ENCODE measurements around the gene PAN3.

- TF ChIP-seq FOXP2 (optimal IDR thresholded peaks at IDR 0.05; ENCODE audit: borderline replicate concordance, extremely low read depth, extremely low read length, insufficient read depth) (no peak), TAF1 (IDR thresholded peaks at IDR 0.05; ENCODE audit: borderline replicate concordance, insufficient read depth, low read length) (no peak), POLR2AphosphoS5 (IDR thresholded peaks at IDR 0.05; ENCODE audit: low read depth, low read length) (no peak), REST (IDR thresholded peaks at IDR 0.05; ENCODE audit: insufficient read depth in 1 of 2, low read depth in 2 of 2, low read length in 2 of 2) (no peak)
Observed at GRCh38 chr13:28320884-28321574, 182.7 kb downstream of the PAN3 start.

Data from PFSK-1 (cell line).